ENCODE data around the gene TTC21B. TPM values are rescaled to one million over a fixed set of nuclear protein-coding genes. Genes with fewer than 3 reads are reported as not detected.

TTC21B gene
- total RNA-seq, 1 donor from 2014 or later: 12.0 TPM

DNA sequence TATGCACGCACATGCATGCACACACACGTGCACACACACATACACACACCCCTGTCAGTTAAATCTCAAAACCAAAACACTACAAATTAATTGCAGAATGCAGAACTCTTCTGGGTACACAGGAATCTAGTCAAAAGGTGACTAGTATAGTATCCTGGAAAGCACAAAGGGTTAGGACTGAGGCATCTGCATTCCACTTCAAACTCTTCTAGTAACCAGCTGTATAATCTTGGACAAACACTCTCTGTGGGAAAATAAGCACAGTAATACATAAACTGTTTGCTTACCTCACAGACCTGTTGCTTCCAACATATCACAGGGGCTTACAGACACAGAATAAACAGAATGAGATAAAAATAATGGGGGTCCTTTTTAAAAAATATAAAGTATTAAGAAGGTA, 49.1 kb downstream of the TTC21B start:
- H3K36me3 Mint-ChIP-seq (ENCODE audit: low read depth, unreplicated experiment): no peaks in the 10 kb centered on the region
- H3K4me1 Mint-ChIP-seq (ENCODE audit: low read depth, unreplicated experiment): peaks cover 4% of the 10 kb centered on the region
- Histone ChIP-seq H3K4me1 (ENCODE audit: insufficient read depth, low read length) (peaks cover 4% of the 10 kb centered on the region), H3K4me2 (ENCODE audit: low read length) (no peak overlapping the region), H3K79me2 (ENCODE audit: insufficient read depth, low read length) (no peaks in the 10 kb centered on the region), H3K4me3 (ENCODE audit: insufficient read depth, low read depth, low read length) (no peak overlapping the region), H3K36me3 (ENCODE audit: insufficient read depth, low read length) (no peaks in the 10 kb centered on the region), H3K27ac (ENCODE audit: low read depth, low read length) (no peak overlapping the region), H3K9ac (ENCODE audit: low read length) (no peak overlapping the region), H4K20me1 (ENCODE audit: insufficient read depth, low read length) (no peaks in the 10 kb centered on the region), H3K27me3 (ENCODE audit: insufficient read depth, low read length) (no peaks in the 10 kb centered on the region), H3K9me3 (ENCODE audit: insufficient read depth, low read depth, low read length) (no peaks in the 10 kb centered on the region), H2AFZ (ENCODE audit: low read depth, low read length) (no peak overlapping the region)
- H3K9me3 Mint-ChIP-seq (ENCODE audit: unreplicated experiment): no peaks in the 10 kb centered on the region
- TF ChIP-seq, protein P1, sequence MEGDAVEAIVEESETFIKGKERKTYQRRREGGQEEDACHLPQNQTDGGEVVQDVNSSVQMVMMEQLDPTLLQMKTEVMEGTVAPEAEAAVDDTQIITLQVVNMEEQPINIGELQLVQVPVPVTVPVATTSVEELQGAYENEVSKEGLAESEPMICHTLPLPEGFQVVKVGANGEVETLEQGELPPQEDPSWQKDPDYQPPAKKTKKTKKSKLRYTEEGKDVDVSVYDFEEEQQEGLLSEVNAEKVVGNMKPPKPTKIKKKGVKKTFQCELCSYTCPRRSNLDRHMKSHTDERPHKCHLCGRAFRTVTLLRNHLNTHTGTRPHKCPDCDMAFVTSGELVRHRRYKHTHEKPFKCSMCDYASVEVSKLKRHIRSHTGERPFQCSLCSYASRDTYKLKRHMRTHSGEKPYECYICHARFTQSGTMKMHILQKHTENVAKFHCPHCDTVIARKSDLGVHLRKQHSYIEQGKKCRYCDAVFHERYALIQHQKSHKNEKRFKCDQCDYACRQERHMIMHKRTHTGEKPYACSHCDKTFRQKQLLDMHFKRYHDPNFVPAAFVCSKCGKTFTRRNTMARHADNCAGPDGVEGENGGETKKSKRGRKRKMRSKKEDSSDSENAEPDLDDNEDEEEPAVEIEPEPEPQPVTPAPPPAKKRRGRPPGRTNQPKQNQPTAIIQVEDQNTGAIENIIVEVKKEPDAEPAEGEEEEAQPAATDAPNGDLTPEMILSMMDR (IDR thresholded peaks at IDR 0.05; ENCODE audit: insufficient read depth, low read depth, low read length): no peak
- no peak for TF ChIP-seq EZH2 (IDR thresholded peaks at IDR 0.05; ENCODE audit: insufficient read depth, low read length)
- H3K4me3 Mint-ChIP-seq (ENCODE audit: unreplicated experiment): no peak overlapping the region
- no peak for DNase-seq (ENCODE audit: low read depth)
- H3K27ac Mint-ChIP-seq (ENCODE audit: unreplicated experiment): no peak overlapping the region
- H3K27me3 Mint-ChIP-seq (ENCODE audit: low read depth, unreplicated experiment): no peaks in the 10 kb centered on the region
- FAIRE-seq: no peak

DNA sequence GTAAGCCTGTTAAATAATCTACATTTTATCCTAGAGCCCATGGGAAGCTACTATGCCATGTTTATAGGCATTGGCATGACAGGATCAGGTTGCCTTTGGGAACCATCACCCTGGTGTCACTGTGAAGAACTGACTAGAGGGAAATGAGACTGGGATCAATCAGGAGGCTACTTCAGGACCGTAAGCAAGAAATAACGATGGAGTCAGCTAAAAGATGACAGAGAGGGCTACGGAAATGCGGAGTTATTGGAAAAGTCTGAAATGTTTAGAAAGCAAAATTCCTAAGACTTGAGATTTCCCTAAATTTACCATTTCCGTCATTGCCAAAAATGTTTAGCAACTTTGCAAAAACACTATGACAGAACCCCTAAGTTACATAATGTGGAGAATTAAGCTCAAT, 50.2 kb downstream of the TTC21B start:
- no peak overlapping the region for H3K4me3 ChIP-seq (ENCODE audit: insufficient read depth, low read depth, low read length)
- no peaks in the 10 kb centered on the region for H4K20me1 ChIP-seq (ENCODE audit: insufficient read depth, low read length)
- Mint-ChIP-seq H3K27me3 (ENCODE audit: low read depth, unreplicated experiment) (no peaks in the 10 kb centered on the region), H3K36me3 (ENCODE audit: low read depth, unreplicated experiment) (no peaks in the 10 kb centered on the region), H3K9me3 (ENCODE audit: unreplicated experiment) (no peaks in the 10 kb centered on the region), H3K4me3 (ENCODE audit: unreplicated experiment) (no peak overlapping the region), H3K27ac (ENCODE audit: unreplicated experiment) (no peak overlapping the region), H3K4me1 (ENCODE audit: low read depth, unreplicated experiment) (peaks cover 4% of the 10 kb centered on the region)
- no peak overlapping the region for H3K9ac ChIP-seq (ENCODE audit: low read length)
- no peaks in the 10 kb centered on the region for H3K27me3 ChIP-seq (ENCODE audit: insufficient read depth, low read length)
- TF ChIP-seq EZH2 (IDR thresholded peaks at IDR 0.05; ENCODE audit: insufficient read depth, low read length): no peak
- TF ChIP-seq, protein P1 (IDR thresholded peaks at IDR 0.05; ENCODE audit: insufficient read depth, low read depth, low read length): no peak
- H3K27ac ChIP-seq (ENCODE audit: low read depth, low read length): no peak overlapping the region
- no peaks in the 10 kb centered on the region for H3K9me3 ChIP-seq (ENCODE audit: insufficient read depth, low read depth, low read length)
- FAIRE-seq (no peak), DNase-seq (ENCODE audit: low read depth) (no peak)
- no peak overlapping the region for H2AFZ ChIP-seq (ENCODE audit: low read depth, low read length)
- H3K79me2 ChIP-seq (ENCODE audit: insufficient read depth, low read length): no peaks in the 10 kb centered on the region
- peaks cover 4% of the 10 kb centered on the region for H3K4me1 ChIP-seq (ENCODE audit: insufficient read depth, low read length)
- peaks cover 2% of the 10 kb centered on the region for H3K36me3 ChIP-seq (ENCODE audit: insufficient read depth, low read length)
- no peak overlapping the region for H3K4me2 ChIP-seq (ENCODE audit: low read length)

DNA sequence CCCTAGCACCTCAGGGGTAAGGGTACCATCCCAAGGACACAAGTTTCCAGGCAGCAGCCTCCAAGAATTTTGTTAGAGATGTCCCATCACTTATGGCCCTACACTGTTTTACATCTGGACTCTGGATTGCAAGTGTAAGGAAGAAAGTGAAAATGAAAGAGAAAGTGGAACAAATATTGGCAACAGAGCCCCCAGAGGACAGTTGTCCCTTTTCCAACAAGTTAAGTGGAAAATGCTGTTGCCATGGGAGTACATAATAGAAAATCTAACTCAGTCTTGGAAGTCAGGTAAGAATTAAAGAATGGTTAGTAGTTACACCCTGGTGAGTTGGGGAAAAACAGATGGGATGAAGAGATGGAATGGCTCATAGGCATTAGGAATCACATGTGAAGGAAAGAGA, 50.6 kb downstream of the TTC21B start:
- Histone ChIP-seq H4K20me1 (ENCODE audit: insufficient read depth, low read length) (no peaks in the 10 kb centered on the region), H3K9me3 (ENCODE audit: insufficient read depth, low read depth, low read length) (no peaks in the 10 kb centered on the region), H3K4me3 (ENCODE audit: insufficient read depth, low read depth, low read length) (no peak overlapping the region), H3K36me3 (ENCODE audit: insufficient read depth, low read length) (peaks cover 6% of the 10 kb centered on the region), H3K79me2 (ENCODE audit: insufficient read depth, low read length) (no peaks in the 10 kb centered on the region), H3K9ac (ENCODE audit: low read length) (no peak overlapping the region), H3K27me3 (ENCODE audit: insufficient read depth, low read length) (no peaks in the 10 kb centered on the region), H2AFZ (ENCODE audit: low read depth, low read length) (no peak overlapping the region), H3K4me2 (ENCODE audit: low read length) (no peak overlapping the region), H3K4me1 (ENCODE audit: insufficient read depth, low read length) (peaks cover 4% of the 10 kb centered on the region), H3K27ac (ENCODE audit: low read depth, low read length) (no peak overlapping the region)
- DNase-seq (ENCODE audit: low read depth) (no peak), FAIRE-seq (no peak)
- H3K4me1 Mint-ChIP-seq (ENCODE audit: low read depth, unreplicated experiment): peaks cover 4% of the 10 kb centered on the region
- H3K9me3 Mint-ChIP-seq (ENCODE audit: unreplicated experiment): no peaks in the 10 kb centered on the region
- no peaks in the 10 kb centered on the region for H3K36me3 Mint-ChIP-seq (ENCODE audit: low read depth, unreplicated experiment)
- no peaks in the 10 kb centered on the region for H3K27me3 Mint-ChIP-seq (ENCODE audit: low read depth, unreplicated experiment)
- no peak for TF ChIP-seq EZH2 (IDR thresholded peaks at IDR 0.05; ENCODE audit: insufficient read depth, low read length)
- TF ChIP-seq, protein P1 (IDR thresholded peaks at IDR 0.05; ENCODE audit: insufficient read depth, low read depth, low read length): no peak
- H3K4me3 Mint-ChIP-seq (ENCODE audit: unreplicated experiment): no peak overlapping the region
- no peak overlapping the region for H3K27ac Mint-ChIP-seq (ENCODE audit: unreplicated experiment)

All from astrocyte (in vitro differentiated cells and primary cell).